Chondrocyte (in vitro differentiated cells): ENCODE data around the gene RPAP2. TPM values are rescaled to one million over a fixed set of nuclear protein-coding genes. Genes with fewer than 3 reads are reported as not detected.
A peak's percentile ranks its signal among the peaks of the same experiment; 100 is the strongest.

Experiments used
- DNase-seq: peaks from one replicate; pipeline ENCODE4 v3.0.0; 2021; ENCODE audit warnings: mixed read lengths, low spot score
- H3K27ac Mint-ChIP-seq: one replicate; pipeline ENCODE4 v1.8.0; 2021; ENCODE audit warnings: mild to moderate bottlenecking, moderate library complexity, mixed read lengths; ENCODE audit not compliant: unreplicated experiment
- H3K27me3 Mint-ChIP-seq: 2 replicates; pipeline ENCODE4 v1.8.0; 2021; ENCODE audit warnings: low read depth, mixed read lengths
- H3K36me3 Mint-ChIP-seq: 2 replicates; pipeline ENCODE4 v1.8.0; 2021; ENCODE audit warnings: low read depth, mixed read lengths
- H3K4me1 Mint-ChIP-seq: 2 replicates; pipeline ENCODE4 v1.8.0; 2021; ENCODE audit warnings: low read depth, mild to moderate bottlenecking, mixed read lengths
- H3K4me3 Mint-ChIP-seq: one replicate; pipeline ENCODE4 v1.8.0; 2021; ENCODE audit warnings: mild to moderate bottlenecking, moderate library complexity, mixed read lengths; ENCODE audit not compliant: unreplicated experiment
- H3K9me3 Mint-ChIP-seq: 2 replicates; pipeline ENCODE4 v1.8.0; 2021; ENCODE audit warnings: low read depth, mixed read lengths
- CTCF ChIP-seq: fragments of 200-600 bp; sonication (generic); IDR thresholded peaks from 2 replicates; pipeline ENCODE4 v1.5.0; 2021; ENCODE audit warnings: antibody characterized with exemption, mild to moderate bottlenecking, moderate library complexity
- total RNA-seq: library from RNA; stranded (reverse); gene quantifications from 3 replicates; pipeline ENCODE4 v1.2.1, GENCODE V29; 2021

The RPAP2 gene
- total RNA-seq, 1 donor from 2014 or later = 25.3 TPM

- H3K36me3 Mint-ChIP-seq = peaks cover 12% of the 10 kb centered on the region
Observed at GRCh38 chr1:92310185-92310597, 11.3 kb downstream of the RPAP2 start.

DNA sequence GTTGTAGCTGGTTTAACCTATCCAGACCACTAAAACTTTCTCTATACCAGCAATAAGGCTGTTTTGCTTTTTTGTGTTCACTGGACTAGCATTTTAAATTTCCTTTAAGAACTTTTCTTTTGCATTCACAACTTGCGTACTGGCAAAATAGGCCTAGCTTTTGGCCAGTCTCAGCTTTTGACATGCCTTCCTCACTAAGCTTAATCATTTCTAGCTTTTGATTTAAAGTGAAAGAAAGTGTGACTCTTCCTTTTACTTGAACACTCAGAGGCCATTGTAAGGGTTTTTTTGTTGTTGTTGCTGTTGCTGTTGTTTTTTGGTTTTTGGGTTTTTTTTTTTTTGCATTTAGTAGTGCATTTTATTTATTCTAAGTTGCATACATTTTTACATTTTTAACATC lies 15.2 kb downstream of the RPAP2 start:
- Mint-ChIP-seq H3K4me1 (no peaks in the 10 kb centered on the region), H3K9me3 (no peaks in the 10 kb centered on the region), H3K27me3 (no peaks in the 10 kb centered on the region), H3K4me3 (no peak overlapping the region), H3K27ac (no peak overlapping the region), H3K36me3 (peaks cover 7% of the 10 kb centered on the region)
- no peak for DNase-seq
- no peak for TF ChIP-seq CTCF

More at GRCh38 chr1:92310185-92310597, 11.3 kb downstream of the RPAP2 start:
- Mint-ChIP-seq H3K9me3 (no peaks in the 10 kb centered on the region), H3K4me1 (no peaks in the 10 kb centered on the region), H3K27ac (no peak overlapping the region), H3K4me3 (no peak overlapping the region), H3K27me3 (no peaks in the 10 kb centered on the region)
- peak; percentile 83 for TF ChIP-seq CTCF
- no peak for DNase-seq

DNA sequence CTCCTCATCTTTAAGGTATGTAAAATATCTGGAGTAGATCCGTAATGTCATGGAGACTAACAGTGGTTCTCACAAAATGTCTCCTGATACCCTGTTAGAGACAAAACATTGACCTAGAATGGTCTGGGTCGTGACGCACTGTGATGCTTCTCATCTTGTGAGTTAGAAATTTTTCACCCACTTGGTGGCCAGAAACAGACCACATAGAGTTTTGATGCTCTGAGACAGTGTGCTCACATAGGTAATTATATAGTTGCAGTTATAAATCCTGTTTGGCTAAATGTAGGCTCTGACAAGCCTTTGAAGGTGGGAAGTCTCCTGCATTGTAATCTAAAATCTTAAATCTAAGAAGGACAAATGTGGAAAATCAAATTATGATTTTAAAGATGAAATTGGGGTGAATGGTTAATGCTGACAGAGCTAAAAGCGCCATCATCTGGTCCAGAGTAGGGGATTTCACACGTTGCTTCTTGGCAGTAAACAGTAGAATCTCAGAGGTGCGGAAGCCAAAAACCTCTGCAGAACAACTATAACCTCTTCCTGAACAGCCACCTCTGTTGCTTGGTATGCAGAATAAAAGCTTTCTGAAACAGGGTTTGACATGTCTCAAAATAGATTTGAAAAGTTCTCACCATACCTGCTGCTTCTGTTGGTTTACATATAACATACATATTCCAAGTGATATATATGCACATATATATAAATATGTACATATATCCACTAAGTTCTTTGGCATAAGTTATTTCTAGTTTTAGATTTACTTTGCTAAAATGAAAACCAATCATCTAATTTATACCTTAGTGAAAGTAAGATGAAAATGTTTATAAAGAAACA lies 17.1 kb downstream of the RPAP2 start:
- H3K36me3 Mint-ChIP-seq = peaks cover 13% of the 10 kb centered on the region
- no peaks in the 10 kb centered on the region for H3K9me3 Mint-ChIP-seq

DNA sequence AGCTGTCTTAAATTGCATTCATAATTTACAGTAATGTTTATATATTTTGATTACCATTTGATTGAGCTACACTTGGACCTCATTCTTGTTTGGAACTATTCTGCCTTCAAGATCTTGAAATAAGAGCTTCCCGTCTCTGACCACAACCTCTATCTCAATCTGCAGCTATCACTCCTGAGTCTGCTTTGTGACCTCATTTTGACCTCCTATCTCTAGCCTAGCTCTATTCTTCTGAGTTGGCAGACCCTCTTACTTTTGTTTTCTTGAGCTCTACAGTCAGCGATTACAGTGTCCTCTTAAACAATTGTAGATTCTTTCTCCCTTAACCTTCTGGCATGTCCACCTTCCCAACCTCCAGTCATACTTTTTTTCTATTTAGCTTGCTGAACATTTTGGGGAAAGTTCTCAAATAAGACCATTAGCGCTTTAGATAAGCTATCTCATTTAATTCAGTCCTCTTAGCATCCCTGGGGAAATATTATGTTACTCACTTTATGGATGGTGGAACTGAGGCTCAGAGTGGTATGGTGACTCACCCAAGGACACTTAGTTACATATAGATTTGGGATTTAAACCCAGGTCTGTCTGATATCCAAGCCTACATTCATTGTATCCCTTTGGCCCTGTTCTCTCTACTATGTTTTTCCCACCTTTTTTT lies 19.1 kb downstream of the RPAP2 start:
- H3K27me3 Mint-ChIP-seq = no peaks in the 10 kb centered on the region
- no peak overlapping the region for H3K27ac Mint-ChIP-seq
- no peak for DNase-seq
- H3K9me3 Mint-ChIP-seq = no peaks in the 10 kb centered on the region
- peaks cover 9% of the 10 kb centered on the region for H3K36me3 Mint-ChIP-seq
- no peak overlapping the region for H3K4me3 Mint-ChIP-seq
- H3K4me1 Mint-ChIP-seq = no peaks in the 10 kb centered on the region
- no peak for TF ChIP-seq CTCF

More for the DNA sequence above, 17.1 kb downstream of the RPAP2 start:
- no peak for DNase-seq
- TF ChIP-seq CTCF = no peak
- H3K27ac Mint-ChIP-seq = no peak overlapping the region
- H3K4me1 Mint-ChIP-seq = no peaks in the 10 kb centered on the region
- H3K4me3 Mint-ChIP-seq = no peak overlapping the region
- H3K27me3 Mint-ChIP-seq = no peaks in the 10 kb centered on the region
